Left hindlimb (tissue), 1 donor: Measurements from ENCODE around the gene KCNJ3.

Experiments
- DNase-seq: peaks from one replicate; pipeline ENCODE4 v3.0.0-alpha.2; 2018

Gene KCNJ3

GRCh38 chr2:154709215-154709614 lies 10.7 kb downstream of the KCNJ3 start:
- DNase-seq: no peak

GRCh38 chr2:154710078-154710477 lies 11.6 kb downstream of the KCNJ3 start:
- DNase-seq: no peak

GRCh38 chr2:154710685-154711084 lies 12.2 kb downstream of the KCNJ3 start:
- DNase-seq: no peak

GRCh38 chr2:154713675-154714074 lies 15.2 kb downstream of the KCNJ3 start:
- no peak for DNase-seq

GRCh38 chr2:154720651-154721050 lies 22.2 kb downstream of the KCNJ3 start:
- no peak for DNase-seq

GRCh38 chr2:154724194-154724797 lies 25.8 kb downstream of the KCNJ3 start:
- DNase-seq: no peak

GRCh38 chr2:154740361-154740760 lies 41.9 kb downstream of the KCNJ3 start:
- no peak for DNase-seq

GRCh38 chr2:154758871-154759270 lies 60.4 kb downstream of the KCNJ3 start:
- DNase-seq: no peak

GRCh38 chr2:154762638-154763037 lies 64.1 kb downstream of the KCNJ3 start:
- no peak for DNase-seq

GRCh38 chr2:154771664-154772284 lies 73.3 kb downstream of the KCNJ3 start:
- no peak for DNase-seq

GRCh38 chr2:154776825-154777224 lies 78.3 kb downstream of the KCNJ3 start:
- no peak for DNase-seq

- DNase-seq: no peak
These were observed 95.9 kb downstream of the KCNJ3 start for GRCh38 chr2:154794406-154794805.

GRCh38 chr2:154795651-154796050 lies 97.2 kb downstream of the KCNJ3 start:
- no peak for DNase-seq

- DNase-seq: no peak
These were observed 106.0 kb downstream of the KCNJ3 start for GRCh38 chr2:154804451-154804850.

- DNase-seq: no peak
These were observed 115.1 kb downstream of the KCNJ3 start for GRCh38 chr2:154813636-154814035.

- DNase-seq: no peak
These were observed 116.4 kb downstream of the KCNJ3 start for GRCh38 chr2:154814856-154815255.

GRCh38 chr2:154825358-154825757 lies 126.9 kb downstream of the KCNJ3 start:
- no peak for DNase-seq

- DNase-seq: no peak
These were observed 128.3 kb downstream of the KCNJ3 start for GRCh38 chr2:154826827-154827226.

GRCh38 chr2:154827286-154827685 lies 128.8 kb downstream of the KCNJ3 start:
- no peak for DNase-seq

GRCh38 chr2:154832711-154833110 lies 134.2 kb downstream of the KCNJ3 start:
- DNase-seq: no peak

- DNase-seq: no peak
These were observed 138.1 kb downstream of the KCNJ3 start for GRCh38 chr2:154836632-154837031.

- DNase-seq: no peak
These were observed 138.5 kb downstream of the KCNJ3 start for GRCh38 chr2:154837035-154837434.

GRCh38 chr2:154844513-154844912 lies 146.0 kb downstream of the KCNJ3 start:
- DNase-seq: no peak

- no peak for DNase-seq
These were observed 148.3 kb downstream of the KCNJ3 start for GRCh38 chr2:154846842-154847241.

GRCh38 chr2:154849482-154849881 lies 151.0 kb downstream of the KCNJ3 start:
- no peak for DNase-seq
